Measurements from ENCODE around the gene SH3TC1.

Gene SH3TC1

DNA sequence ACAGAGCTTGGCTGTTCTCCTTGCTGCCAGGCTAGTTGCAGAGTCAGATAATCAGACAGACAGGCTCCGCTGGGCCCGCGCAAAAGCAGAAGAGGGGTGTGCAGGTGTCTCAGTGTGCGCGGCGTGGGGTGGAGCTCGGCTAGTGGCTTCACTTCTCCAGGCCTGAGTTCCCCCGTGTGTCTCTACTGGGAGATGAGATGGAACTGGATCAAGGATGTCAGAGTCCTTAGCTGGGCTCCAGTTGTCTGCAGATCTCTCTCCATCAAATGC, 91.5 kb downstream of the SH3TC1 start:
- TF ChIP-seq SUZ12 (IDR thresholded peaks at IDR 0.05; ENCODE audit: extremely low read depth, insufficient read depth, insufficient read length) (no peak), YY1 (IDR thresholded peaks at IDR 0.05; ENCODE audit: insufficient read depth, insufficient read length) (no peak), ZNF274 (IDR thresholded peaks at IDR 0.05; ENCODE audit: low read depth, low read length) (no peak)
- peaks cover 2% of the 10 kb centered on the region for H3K36me3 ChIP-seq (ENCODE audit: insufficient read depth, insufficient read length, low read length)
- no peaks in the 10 kb centered on the region for H3K9me3 ChIP-seq (ENCODE audit: insufficient read depth, low read length)
- no peak for DNase-seq (ENCODE audit: low read depth, low spot score)
- H3K27me3 ChIP-seq (ENCODE audit: insufficient read depth, insufficient read length) = no peaks in the 10 kb centered on the region
- no peaks in the 10 kb centered on the region for H3K4me1 ChIP-seq (ENCODE audit: insufficient read depth, insufficient read length)
- H3K4me3 ChIP-seq (ENCODE audit: insufficient read length, low read depth) = no peak overlapping the region
- H3K9ac ChIP-seq (ENCODE audit: insufficient read length, low read depth) = no peak overlapping the region

All from NT2/D1 (cell line).